Stimulated activated CD8-positive, alpha-beta memory T cell treated with anti-CD3 and anti-CD28 coated beads, Interleukin-15, amount 100 ng/mL, for 24 hours (primary cell): ENCODE results near the gene VAV2.

ENCODE experiments used
- DNase-seq: peaks from one replicate; pipeline ENCODE4 v3.0.0-alpha.2; 2020; ENCODE audit warnings: low read depth

VAV2 gene

DNA sequence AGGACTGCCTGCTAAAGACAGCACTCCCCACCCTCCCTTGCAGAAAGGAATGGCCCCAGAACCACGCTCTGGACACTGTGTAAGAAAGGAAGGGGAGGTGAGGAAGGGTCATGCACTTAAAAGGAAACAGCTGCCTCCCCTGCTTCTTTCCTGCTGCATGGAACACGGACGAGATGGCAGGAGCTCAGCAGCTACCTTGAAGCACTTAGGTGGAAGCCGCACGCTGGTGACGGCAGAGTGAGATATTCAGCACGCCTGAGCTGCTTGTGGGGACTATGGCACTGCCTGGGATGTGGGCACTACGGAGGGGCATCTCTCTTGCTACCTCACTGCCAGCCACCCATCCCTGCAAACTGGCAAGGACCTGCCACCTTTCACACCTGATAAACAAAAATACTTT lies 101.5 kb downstream of the VAV2 start:
- DNase-seq = no peak

DNA sequence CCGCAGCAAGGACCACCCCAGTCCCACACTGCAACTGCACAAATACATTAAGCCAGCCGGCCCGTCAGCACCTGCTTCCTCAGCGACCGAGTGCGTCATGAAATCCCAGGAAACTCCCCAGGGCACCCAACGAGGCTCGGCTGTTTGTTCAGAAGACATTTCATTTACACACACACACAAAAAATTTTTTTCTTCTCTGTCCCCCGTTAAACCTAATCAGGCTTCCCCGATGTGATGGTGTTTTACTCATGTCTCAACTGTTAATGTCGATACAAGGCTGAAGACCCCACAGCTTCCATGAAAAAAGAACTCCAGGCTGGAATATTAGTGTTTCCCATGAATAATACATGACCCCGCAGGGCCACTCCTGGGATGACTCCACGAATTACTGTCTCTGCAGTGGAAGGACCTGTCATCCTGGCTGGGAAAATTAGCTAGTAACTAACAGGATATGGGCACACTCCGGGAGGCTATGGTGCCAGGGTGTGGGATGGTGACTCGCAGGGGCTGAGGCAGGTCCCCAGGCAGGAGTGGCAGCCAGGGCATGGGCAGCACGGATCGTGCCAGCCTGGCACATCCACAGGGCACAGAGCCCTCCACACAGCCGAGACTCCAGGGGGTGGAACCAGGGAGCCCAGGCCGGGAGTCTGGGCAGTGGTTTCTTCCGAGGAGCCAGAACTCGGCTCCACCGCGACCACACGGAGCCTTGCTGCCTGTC lies 102.4 kb downstream of the VAV2 start:
- no peak for DNase-seq

DNA sequence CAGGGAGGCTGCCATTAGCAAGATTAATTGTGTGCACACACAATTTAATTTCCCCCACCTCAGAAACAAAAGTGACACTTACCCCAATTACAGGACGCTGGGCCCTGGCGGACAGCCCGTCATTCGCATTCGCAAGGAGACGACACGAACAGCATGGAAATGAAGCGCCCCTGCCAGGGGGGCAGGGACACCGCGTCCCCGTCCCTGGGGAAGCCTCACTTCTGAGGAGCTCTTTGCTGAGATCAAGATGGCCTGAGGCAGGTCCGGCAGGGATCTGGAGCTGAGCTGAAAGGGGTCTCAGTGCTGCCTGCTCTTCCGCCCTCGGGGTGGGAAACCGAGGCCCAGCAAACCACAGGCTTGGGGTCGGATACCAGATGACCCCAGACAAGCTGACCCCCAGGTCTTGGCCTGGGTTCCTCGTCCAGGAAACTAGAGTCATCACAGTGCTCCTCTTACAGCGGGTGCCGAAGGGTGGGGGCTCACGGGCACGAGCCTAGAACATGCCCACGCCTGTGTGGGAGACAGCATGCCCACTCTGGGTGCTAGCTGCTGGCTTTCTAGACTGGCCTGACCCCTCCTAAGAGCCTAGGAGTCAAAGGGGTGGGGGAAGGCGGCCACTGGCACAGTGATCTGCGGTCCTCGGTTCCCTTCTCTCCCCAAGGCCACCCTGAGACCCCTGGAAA lies 103.2 kb downstream of the VAV2 start:
- DNase-seq = no peak

DNA sequence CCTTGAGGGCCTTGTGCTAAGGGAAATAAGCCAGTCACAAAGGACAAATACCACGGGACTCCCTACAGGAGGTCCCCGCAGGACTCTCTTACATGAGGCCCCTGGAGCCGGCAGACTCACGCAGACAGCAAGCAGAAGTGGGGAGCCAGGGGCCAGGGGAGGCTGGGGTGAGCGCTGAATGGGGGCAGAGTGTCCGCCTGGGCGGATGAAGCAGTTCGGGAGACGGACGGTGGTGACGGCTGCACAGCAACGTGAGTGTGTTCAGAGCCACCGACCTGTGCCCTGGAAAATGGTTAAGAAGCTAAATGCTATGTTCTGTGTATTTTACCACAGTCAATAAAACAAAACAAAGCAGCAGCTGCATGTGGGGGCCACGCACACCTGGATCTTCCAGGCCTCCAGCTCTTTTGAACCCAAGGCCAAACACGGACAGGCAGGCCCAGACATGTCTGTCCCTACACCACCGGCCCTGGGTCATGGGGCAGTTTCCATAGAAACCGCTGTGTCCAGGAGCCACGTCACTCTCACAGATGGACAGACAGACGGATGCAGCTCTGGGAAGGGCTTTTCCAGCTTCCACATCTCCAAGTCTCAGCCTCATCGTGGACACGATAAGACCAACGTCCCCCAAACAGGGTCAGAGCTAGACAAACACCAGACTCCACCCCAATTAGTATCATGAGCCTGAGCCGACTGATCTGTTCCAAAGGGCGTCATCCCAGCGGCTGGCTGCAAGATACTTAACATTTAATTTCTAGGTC lies 103.9 kb downstream of the VAV2 start:
- no peak for DNase-seq

DNA sequence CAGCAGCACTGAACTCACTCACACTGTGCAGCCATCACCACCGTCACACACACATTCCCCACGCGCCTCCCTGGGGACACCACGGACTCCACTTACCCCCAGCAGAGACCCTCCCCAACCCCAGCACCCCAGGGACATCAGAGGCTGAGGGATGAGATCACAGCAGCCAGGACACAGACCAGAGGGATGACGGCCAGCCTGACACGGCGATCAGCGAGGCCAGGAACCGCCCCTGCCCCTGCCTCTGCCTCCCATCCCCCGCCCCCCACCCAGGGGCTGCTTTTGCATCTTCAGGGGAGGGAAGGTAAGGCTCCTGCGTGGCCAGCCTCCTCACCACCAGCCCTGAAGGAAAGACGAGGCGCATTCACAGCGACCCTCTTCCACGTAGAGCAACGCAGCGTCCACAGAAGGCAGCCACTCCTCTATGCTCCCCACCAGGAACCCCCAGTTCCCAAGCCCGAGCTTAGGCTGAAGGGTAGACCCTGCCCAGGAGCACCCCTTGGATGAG lies 104.5 kb downstream of the VAV2 start:
- DNase-seq = no peak

DNA sequence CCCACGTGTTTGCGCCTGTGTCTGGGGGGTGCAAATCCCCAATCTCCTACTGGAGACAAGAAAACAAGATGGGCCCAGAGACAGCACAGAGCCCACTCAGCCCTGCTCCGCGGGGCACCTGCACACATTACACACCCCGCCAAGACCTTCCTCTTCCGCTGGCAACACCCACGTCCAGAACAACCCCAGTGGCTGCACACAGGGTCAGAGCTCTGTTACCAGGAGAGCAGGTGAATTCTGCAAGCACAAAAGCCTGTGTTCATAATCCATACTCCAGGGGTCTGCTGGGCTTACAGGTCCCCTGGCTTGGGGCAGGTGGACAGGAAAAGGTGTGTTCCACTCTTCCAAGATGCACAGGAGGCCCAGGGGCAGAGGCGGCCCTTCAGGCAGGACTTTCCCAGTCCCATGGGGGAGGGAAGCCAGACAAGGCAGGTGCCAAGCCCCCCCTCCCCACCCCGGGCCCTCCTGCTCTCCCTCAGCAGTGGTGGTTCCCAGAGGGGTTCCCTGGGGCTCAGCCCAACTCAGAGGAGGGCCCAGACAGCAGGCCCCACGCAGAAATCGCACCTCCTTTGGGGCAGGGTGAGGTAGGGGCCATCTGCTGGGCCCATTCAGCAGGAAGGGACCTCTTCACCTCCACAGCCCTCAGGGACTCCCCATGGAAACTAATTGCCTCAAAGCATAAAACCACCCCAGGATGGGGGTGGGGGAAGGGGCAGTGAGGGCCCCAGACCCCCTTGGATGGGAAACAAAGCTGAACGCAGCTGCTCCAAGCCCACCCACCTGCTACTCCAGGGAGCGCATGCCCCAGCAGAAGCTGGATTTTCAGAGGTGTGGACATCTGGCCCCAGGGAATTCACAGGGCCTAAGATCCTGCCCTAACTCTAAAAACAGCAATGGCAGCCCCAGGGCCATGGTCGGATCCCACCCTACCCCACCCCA lies 105.3 kb downstream of the VAV2 start:
- no peak for DNase-seq

DNA sequence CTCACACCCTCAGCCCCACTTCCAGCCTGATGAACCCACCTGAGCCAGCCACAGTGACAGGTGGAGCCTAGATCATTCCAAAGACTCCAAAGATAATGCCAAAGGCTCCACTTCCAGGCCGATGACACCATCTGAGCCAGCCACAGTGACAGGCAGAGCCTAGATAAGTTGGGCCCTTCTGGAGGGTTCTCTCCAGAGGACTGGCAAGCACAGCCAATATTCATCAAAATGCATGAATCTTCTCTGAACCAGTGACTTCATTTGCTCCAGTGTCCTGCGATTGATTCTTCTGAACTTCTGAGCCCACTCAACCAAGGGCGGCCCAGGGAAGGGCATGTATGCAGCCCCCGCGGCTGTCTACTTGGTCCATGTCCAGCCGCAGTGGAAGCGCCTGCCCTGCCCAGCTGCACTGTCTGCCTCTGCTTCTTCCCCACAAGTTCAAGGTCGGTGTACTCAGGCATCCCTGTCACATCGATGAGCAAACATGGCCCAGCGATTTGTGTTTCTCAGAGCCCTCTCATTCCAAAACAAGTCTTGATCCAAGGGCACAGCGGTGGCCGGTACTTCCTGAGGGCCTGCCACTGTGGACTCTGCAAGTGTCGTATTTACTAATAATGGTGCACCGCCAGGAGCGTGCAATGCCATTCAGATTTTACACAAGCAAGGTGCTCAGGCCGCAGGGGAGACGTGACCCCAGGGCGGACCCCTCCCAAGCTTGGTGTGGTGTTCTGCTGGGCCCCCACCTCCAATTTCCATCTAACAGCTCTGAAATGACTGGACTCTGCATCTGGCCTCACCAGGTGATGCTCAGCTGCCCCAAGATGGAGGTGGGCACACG lies 107.0 kb downstream of the VAV2 start:
- no peak for DNase-seq

DNA sequence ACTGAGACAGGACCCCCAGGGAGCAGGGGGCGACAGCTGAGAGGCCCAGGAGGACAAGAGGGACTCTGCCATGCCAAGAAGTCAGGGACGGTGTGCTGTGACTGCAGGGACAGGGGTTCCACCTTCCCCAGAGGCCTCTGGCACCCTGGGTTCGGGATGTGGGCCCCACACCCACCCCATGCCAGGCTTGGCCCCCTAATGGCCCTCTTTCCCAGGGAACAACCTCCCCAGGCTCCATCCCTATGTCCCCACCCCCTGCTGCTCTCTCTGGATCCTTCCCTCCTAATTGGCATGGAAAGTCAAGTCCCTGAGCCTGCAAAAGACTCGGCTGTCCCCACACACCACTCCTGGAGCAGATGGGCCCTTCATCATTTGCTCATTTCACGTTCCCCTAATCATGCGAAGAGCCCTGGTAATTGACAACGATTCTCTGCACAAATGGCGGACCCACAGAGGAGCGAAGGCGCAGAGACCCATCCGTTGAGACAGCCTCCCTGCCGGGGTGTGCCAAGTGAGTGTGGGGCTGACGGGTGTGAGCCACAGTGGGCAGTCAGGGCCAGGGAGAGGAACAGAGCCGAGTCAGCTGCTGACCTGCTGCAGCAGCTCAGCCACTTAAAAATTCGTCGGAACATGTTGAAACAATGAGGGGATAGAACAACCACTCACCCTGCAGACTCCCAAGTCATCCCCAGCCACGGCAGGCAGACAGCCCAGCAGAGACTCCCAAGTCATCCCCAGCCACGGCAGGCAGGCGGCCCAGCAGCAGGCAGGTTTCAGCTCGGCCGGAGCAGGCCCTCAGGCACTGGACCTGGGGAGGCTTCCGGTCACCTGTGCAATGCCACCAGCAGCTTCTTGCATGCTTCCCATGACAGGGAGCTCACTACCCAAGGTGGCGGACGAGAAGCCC lies 109.0 kb downstream of the VAV2 start:
- no peak for DNase-seq

DNA sequence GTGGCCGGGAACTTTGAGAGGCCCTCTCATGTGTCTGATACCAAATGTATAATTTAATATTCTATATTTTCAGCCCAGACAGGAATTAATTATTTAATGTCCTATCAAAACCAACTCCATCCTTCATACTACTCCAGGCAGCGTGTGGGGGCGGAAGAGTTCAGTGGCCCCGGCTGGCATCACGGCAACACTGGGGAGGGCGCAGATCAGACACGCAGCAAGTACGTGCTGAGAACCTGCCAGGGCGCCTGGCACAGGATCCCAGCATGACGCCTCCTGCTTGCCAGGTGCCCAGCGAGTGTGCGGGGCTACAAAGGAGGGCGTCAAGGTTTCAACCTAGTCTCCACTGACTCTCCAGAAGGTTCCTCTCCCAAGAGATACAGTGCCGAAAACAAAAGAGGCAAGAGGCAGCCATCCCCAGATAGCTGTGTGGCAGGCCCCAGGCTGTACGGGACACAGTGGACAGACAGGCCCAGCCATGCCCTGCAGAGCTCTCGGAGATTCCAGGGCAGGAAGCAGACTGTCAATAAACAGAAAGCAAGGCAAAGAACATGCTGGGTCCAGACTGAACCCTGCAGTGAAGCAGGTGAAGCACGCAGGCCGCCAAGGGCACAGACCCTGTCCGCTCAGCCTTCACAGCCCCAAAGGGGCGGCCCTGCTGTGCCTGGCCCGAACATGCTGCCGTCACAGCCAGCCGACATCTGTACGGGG lies 110.3 kb downstream of the VAV2 start:
- no peak for DNase-seq

DNA sequence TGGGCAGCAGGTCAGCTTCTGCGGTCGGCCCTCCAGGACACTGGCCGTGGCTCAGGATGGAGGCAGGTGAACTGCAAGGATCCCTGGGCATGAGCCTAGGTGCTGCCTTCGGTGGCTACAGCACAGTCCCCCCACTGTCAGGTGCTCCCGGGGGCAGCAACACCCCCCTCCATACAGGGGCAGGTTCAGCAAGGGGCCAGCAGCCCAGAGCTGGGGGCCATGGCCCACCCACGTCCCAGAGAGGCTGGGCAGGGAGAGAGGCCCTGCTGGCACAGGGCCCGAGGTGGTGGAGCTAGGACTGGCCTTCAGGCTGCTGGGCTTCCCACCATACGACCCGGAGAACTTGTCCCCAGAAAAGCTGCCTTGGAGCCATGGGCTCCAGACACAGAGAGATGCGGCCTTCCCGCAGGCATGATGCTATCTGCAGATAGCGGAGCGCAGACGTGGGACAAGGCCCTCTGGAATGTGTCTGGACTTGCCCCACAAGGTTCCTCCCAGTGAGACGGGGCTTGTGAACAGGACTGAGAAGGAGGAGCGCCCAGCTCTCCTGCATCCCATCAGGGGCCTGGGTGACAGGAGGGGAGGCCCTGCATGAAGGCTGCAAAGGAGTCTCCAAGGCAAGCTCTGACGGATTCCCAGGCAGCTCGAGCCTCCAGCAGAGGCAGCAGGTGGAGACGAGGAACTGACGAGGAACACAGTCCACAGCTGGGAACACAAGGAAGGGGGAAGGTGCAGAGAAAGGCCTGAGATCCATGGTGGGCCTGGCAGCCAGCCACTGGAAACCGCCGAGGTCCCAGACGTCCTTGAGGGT lies 111.1 kb downstream of the VAV2 start:
- no peak for DNase-seq

DNA sequence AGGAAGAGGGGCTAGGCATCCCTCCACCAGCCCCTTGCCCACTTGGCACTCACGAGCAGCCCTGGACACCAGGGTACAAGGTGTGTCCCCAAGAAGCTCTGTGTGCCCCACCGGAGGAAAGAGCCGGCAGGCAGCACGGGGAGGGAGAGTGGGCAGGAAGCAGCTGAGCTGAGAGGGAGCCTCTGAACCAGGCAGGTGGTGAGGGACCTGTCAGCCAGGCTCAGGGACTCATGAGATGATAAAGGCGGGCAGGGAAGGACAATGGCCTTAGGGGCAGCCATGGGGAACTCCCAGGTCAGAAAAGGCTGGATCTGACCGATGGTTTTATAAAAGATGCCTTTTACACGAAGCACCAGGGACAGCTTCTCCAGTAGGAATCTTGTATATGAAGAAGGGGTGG lies 112.0 kb downstream of the VAV2 start:
- DNase-seq = no peak

DNA sequence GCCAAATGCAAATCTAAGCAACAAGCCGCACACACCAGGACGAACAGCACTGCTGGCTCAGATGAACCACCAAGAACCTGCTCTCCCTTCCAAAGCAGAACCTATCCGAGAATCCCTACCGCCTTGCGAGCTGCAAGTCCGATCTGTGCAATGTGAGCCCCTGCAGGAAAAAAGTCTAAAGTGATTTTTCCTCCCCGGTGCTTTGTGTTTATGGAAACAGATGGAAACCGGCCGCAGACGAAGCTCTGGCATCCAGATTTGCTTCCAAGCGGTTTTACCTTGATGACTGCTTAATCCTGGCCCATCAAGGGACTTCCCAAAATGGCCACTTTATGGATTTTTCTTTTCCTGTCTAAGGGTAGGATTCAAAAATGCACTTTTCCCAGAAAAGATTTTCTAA lies 112.5 kb downstream of the VAV2 start:
- no peak for DNase-seq

DNA sequence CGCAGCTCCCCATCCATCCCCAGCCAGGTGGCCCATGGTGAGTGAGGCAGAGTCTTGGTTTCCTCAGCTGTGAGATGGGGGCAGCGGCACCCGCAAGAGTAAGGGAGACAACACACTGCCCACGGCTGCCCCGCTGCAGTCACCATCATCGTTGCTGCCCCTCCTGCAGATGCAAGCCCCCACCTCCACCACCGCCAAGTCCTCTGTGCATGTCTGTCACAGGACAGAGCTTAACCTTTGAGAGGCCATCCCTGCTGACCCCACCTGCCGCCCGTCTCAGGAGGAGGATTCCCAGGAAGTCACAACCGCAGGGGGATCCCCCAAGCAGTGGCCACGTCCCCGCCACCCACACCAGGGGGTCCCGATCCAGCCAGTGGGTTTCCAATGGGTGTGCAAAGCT lies 113.7 kb downstream of the VAV2 start:
- DNase-seq = no peak

DNA sequence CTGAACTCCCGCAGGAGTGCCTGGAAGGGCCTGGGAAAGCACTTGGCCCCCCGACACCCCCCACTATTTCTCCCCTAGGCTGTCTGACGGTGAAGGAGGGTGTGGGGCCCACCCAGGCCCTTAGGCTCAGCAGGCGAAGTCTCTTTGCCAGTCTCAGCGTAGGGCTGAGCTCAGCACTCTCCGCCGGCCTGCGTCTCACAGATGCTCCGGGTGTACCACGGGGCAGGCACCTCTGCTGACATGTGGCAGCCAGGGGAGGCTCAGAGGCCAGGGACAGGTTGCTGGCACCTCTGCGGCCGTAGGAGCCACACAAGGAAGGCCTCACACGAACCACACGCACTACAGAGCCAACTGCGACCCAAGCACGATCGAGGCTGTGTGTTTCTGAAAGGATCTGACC lies 114.2 kb downstream of the VAV2 start:
- DNase-seq = no peak

DNA sequence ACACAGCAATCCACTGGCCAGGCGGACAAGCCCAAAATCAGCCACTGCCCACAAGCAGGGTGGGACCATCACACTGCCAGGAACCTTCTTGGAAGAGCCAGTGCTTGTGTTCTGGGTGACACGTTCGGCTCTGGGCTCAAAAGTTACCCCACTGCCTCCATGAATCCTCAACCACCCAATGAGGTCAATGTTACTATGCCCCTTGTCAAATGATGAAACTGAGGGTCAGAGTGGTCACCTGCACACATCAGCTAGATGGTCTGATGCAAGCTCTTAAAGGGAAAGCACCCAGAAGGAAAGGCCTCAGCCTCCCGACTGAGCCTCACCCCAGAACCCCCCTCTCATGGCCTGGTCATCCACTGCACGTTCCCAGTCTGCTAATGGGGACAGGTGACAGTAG lies 114.8 kb downstream of the VAV2 start:
- DNase-seq = no peak

DNA sequence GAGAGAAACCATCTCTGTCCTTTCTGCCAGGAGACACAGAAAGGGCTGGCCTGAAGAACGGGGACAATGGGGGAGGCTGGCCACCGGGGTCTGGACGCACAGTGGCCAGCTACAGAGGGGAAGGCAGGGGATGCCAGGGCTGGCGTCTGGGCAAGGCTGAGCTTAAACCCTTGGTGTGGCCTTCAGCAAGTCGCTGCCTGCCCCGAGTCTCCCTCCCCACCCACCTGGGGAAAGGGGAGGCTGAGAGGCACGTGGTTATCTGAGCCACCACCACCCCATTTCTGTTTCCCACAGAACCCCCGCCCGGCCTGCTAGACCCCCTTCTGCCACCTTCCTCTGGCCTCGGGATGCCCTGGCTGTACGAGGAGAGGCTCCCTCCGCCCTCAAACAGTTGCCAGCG lies 115.3 kb downstream of the VAV2 start:
- no peak for DNase-seq

DNA sequence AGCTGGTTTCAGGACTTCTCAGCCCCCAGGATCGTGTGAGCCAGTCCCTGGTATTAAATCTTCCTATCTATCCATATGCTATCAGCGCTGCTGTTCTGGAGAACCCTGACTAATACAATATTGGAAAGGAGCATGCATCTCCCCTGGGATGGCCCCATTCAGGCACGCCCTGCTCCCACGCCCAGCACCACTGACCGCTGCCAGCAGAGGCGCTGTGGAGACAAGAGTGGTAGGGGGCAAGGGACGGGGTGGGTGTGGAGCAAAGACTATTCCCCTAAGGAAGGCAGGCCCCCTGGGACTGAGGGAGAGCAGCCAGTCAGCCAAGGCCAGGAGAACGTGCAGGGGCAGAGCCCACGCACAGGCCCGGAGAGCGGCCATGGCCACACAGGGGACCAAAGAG lies 116.0 kb downstream of the VAV2 start:
- DNase-seq = no peak

DNA sequence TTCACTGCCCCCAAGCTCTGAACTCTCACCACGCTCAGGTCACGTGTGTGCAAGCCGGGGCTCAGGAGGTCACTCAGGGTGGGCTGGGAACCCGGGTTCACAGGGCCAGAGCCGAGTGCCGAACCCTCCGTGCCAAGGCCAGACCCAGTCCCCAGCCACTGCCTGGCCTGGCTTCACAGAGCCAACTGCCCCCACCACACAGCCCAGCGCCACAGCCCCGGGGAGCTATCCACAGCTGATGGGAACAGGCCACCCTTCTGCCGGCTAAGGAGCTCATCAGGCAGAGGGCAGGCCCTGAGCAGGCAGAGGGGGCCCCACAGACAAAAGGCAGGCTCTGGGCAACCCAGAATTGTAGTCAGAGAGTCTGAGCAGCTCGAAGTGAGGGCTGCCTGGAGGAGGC lies 117.0 kb downstream of the VAV2 start:
- no peak for DNase-seq
